NCI-H345 treated with DMSO at 0.1 percent for 48 hours (cell line): ENCODE measurements around the gene JPT2.

Experiments used
- DNase-seq: peaks from one replicate; lab custom pipeline; 2025; ENCODE audit not compliant: unreplicated experiment; lab: John Stamatoyannopoulos, UW

Gene JPT2

GRCh38 chr16:1677942-1678499 lies at the start of gene JPT2:
TSS of gene JPT2 (plus strand) at chr16:1678279. CDS start at chr16:1678313, 34 bp downstream.
- peak; percentile 80 for DNase-seq

- no peak for DNase-seq
These were observed 47.4 kb upstream of the JPT2 start for GRCh38 chr16:1630450-1631213.

GRCh38 chr16:1631230-1631629 lies 46.8 kb upstream of the JPT2 start:
- DNase-seq, result no peak

GRCh38 chr16:1631931-1632637 lies 46.0 kb upstream of the JPT2 start:
- DNase-seq, result no peak

- DNase-seq, result no peak
These were observed 45.5 kb upstream of the JPT2 start for GRCh38 chr16:1632638-1632970.

GRCh38 chr16:1633310-1633709 lies 44.8 kb upstream of the JPT2 start:
- no peak for DNase-seq

- DNase-seq, result no peak
These were observed 43.5 kb upstream of the JPT2 start for GRCh38 chr16:1634541-1634940.

- DNase-seq, result no peak
These were observed 43.0 kb upstream of the JPT2 start for GRCh38 chr16:1635070-1635469.

GRCh38 chr16:1637526-1637925 lies 40.6 kb upstream of the JPT2 start:
- no peak for DNase-seq

- no peak for DNase-seq
These were observed 39.3 kb upstream of the JPT2 start for GRCh38 chr16:1638757-1639156.

- no peak for DNase-seq
These were observed 38.8 kb upstream of the JPT2 start for GRCh38 chr16:1639282-1639681.

GRCh38 chr16:1639860-1640259 lies 38.2 kb upstream of the JPT2 start:
- no peak for DNase-seq

- no peak for DNase-seq
These were observed 37.7 kb upstream of the JPT2 start for GRCh38 chr16:1640261-1640941.

- DNase-seq, result no peak
These were observed 36.8 kb upstream of the JPT2 start for GRCh38 chr16:1641261-1641660.

GRCh38 chr16:1642148-1642547 lies 35.9 kb upstream of the JPT2 start:
- no peak for DNase-seq

GRCh38 chr16:1642753-1643152 lies 35.3 kb upstream of the JPT2 start:
- DNase-seq, result no peak

GRCh38 chr16:1643521-1643920 lies 34.6 kb upstream of the JPT2 start:
- no peak for DNase-seq

GRCh38 chr16:1645914-1646525 lies 32.1 kb upstream of the JPT2 start:
- DNase-seq, result peak; percentile 69

GRCh38 chr16:1647856-1648255 lies 30.2 kb upstream of the JPT2 start:
- no peak for DNase-seq

- DNase-seq, result no peak
These were observed 27.9 kb upstream of the JPT2 start for GRCh38 chr16:1650131-1650530.
